ENCODE results near the gene C5orf24. TPM values are rescaled to one million over a fixed set of nuclear protein-coding genes. Genes with fewer than 3 reads are reported as not detected.
"Not testable (repeated sequence)": the region's sequence is repeated elsewhere in the genome, so short reads cannot be mapped to it uniquely, and the experiment has no call there.

C5orf24 gene
- total RNA-seq, 1 donor from 2014 or later, result 53.3 TPM

- Mint-ChIP-seq H3K4me3 (no peak overlapping the region), H3K36me3 (peaks cover 9% of the 10 kb centered on the region), H3K27me3 (ENCODE audit: insufficient read depth, low read depth) (no peaks in the 10 kb centered on the region), H3K27ac (peak overlapping the region; percentile 60), H3K4me1 (peaks cover 39% of the 10 kb centered on the region), H3K9me3 (peaks cover 3% of the 10 kb centered on the region)
- H2AFZ ChIP-seq (replicated peaks), result no peak overlapping the region
- H3F3A ChIP-seq (ENCODE audit: low read depth), result peaks cover 7% of the 10 kb centered on the region
- no peak overlapping the region for H3K9ac ChIP-seq
- H3K4me1 ChIP-seq, result peaks cover 15% of the 10 kb centered on the region
- peaks cover 30% of the 10 kb centered on the region for H3K79me2 ChIP-seq (ENCODE audit: low read depth)
- DNase-seq (ENCODE audit: low spot score), result no peak
- TF ChIP-seq CTCF (IDR thresholded peaks at IDR 0.05) (no peak), EZH2 (IDR thresholded peaks at IDR 0.05) (no peak), EZH2phosphoT487 (IDR thresholded peaks at IDR 0.05) (no peak)
- H4K20me1 ChIP-seq (ENCODE audit: low read depth), result no peaks in the 10 kb centered on the region
- no peak overlapping the region for H3K4me3 ChIP-seq
- H3K9me3 ChIP-seq (ENCODE audit: low read depth), result no peaks in the 10 kb centered on the region
- no peaks in the 10 kb centered on the region for H3K27me3 ChIP-seq
- H3K4me2 ChIP-seq, result no peak overlapping the region
- no peaks in the 10 kb centered on the region for H3K36me3 ChIP-seq
- no peak overlapping the region for H3K27ac ChIP-seq
These were observed 31.4 kb downstream of the C5orf24 start for GRCh38 chr5:134877159-134877558.

- Histone ChIP-seq H3K36me3 (no peaks in the 10 kb centered on the region), H4K20me1 (ENCODE audit: low read depth) (no peaks in the 10 kb centered on the region), H3K9me3 (ENCODE audit: low read depth) (no peaks in the 10 kb centered on the region), H3K9ac (no peak overlapping the region), H3K4me1 (peaks cover 15% of the 10 kb centered on the region), H3F3A (ENCODE audit: low read depth) (peaks cover 7% of the 10 kb centered on the region), H2AFZ (replicated peaks) (no peak overlapping the region), H3K4me2 (no peak overlapping the region), H3K27me3 (no peaks in the 10 kb centered on the region), H3K79me2 (ENCODE audit: low read depth) (peaks cover 30% of the 10 kb centered on the region), H3K4me3 (no peak overlapping the region), H3K27ac (no peak overlapping the region)
- Mint-ChIP-seq H3K27me3 (ENCODE audit: insufficient read depth, low read depth) (no peaks in the 10 kb centered on the region), H3K36me3 (peaks cover 9% of the 10 kb centered on the region), H3K4me1 (peaks cover 39% of the 10 kb centered on the region), H3K27ac (no peak overlapping the region), H3K9me3 (peaks cover 6% of the 10 kb centered on the region), H3K4me3 (no peak overlapping the region)
- DNase-seq (ENCODE audit: low spot score), result no peak
- TF ChIP-seq EZH2 (IDR thresholded peaks at IDR 0.05), result no peak
- no peak for TF ChIP-seq EZH2phosphoT487 (IDR thresholded peaks at IDR 0.05)
- no peak for TF ChIP-seq CTCF (IDR thresholded peaks at IDR 0.05)
These were observed 32.6 kb downstream of the C5orf24 start for GRCh38 chr5:134878403-134878802.

GRCh38 chr5:134879456-134879855, 33.7 kb downstream of the C5orf24 start:
- Histone ChIP-seq H3K27me3 (no peaks in the 10 kb centered on the region), H3K9me3 (ENCODE audit: low read depth) (no peaks in the 10 kb centered on the region), H3K4me2 (no peak overlapping the region), H3K4me1 (peaks cover 10% of the 10 kb centered on the region), H3K79me2 (ENCODE audit: low read depth) (peaks cover 30% of the 10 kb centered on the region), H3K9ac (no peak overlapping the region), H4K20me1 (ENCODE audit: low read depth) (no peaks in the 10 kb centered on the region), H2AFZ (replicated peaks) (no peak overlapping the region), H3K27ac (no peak overlapping the region), H3F3A (ENCODE audit: low read depth) (peaks cover 4% of the 10 kb centered on the region), H3K4me3 (no peak overlapping the region), H3K36me3 (no peaks in the 10 kb centered on the region)
- peaks cover 6% of the 10 kb centered on the region for H3K9me3 Mint-ChIP-seq
- DNase-seq (ENCODE audit: low spot score), result no peak
- TF ChIP-seq EZH2phosphoT487 (IDR thresholded peaks at IDR 0.05) (no peak), EZH2 (IDR thresholded peaks at IDR 0.05) (no peak), CTCF (IDR thresholded peaks at IDR 0.05) (no peak)
- no peaks in the 10 kb centered on the region for H3K27me3 Mint-ChIP-seq (ENCODE audit: insufficient read depth, low read depth)
- peaks cover 9% of the 10 kb centered on the region for H3K36me3 Mint-ChIP-seq
- no peak overlapping the region for H3K27ac Mint-ChIP-seq
- H3K4me1 Mint-ChIP-seq, result peaks cover 36% of the 10 kb centered on the region
- no peak overlapping the region for H3K4me3 Mint-ChIP-seq

- H3F3A ChIP-seq (ENCODE audit: low read depth); H3K9me3 ChIP-seq (ENCODE audit: low read depth); H3K4me2 ChIP-seq; H3K9me3 Mint-ChIP-seq; H3K36me3 ChIP-seq; H3K27ac Mint-ChIP-seq; H4K20me1 ChIP-seq (ENCODE audit: low read depth); H3K4me3 ChIP-seq; H3K4me1 ChIP-seq; DNase-seq (ENCODE audit: low spot score); H3K27ac ChIP-seq; H3K4me3 Mint-ChIP-seq; H3K27me3 Mint-ChIP-seq (ENCODE audit: insufficient read depth, low read depth); H3K9ac ChIP-seq; H2AFZ ChIP-seq (replicated peaks); H3K27me3 ChIP-seq: not testable (repeated sequence)
- peaks cover 27% of the 10 kb centered on the region for H3K79me2 ChIP-seq (ENCODE audit: low read depth)
- H3K36me3 Mint-ChIP-seq, result peaks cover 11% of the 10 kb centered on the region
- peaks cover 27% of the 10 kb centered on the region for H3K4me1 Mint-ChIP-seq
These were observed 35.2 kb downstream of the C5orf24 start for GRCh38 chr5:134880937-134881336.

GRCh38 chr5:134881711-134882110, 35.9 kb downstream of the C5orf24 start:
- Mint-ChIP-seq H3K36me3 (peaks cover 11% of the 10 kb centered on the region), H3K4me1 (peaks cover 21% of the 10 kb centered on the region)
- H3K36me3 ChIP-seq; H4K20me1 ChIP-seq (ENCODE audit: low read depth); H3K4me3 Mint-ChIP-seq; H3K27ac Mint-ChIP-seq; H3K27me3 Mint-ChIP-seq (ENCODE audit: insufficient read depth, low read depth); H3K27me3 ChIP-seq; H3K4me3 ChIP-seq; H3K9me3 ChIP-seq (ENCODE audit: low read depth); H3K9ac ChIP-seq; DNase-seq (ENCODE audit: low spot score); H3K4me2 ChIP-seq; H2AFZ ChIP-seq (replicated peaks); H3F3A ChIP-seq (ENCODE audit: low read depth); H3K4me1 ChIP-seq; H3K27ac ChIP-seq; H3K9me3 Mint-ChIP-seq: not testable (repeated sequence)
- H3K79me2 ChIP-seq (ENCODE audit: low read depth), result peaks cover 20% of the 10 kb centered on the region

All from neural progenitor cell (in vitro differentiated cells).